OCI-LY7 (cell line): ENCODE results near the gene PRLHR.

Source experiments
- CTCF ChIP-seq: fragments of 200-600 bp; sonication (generic); conservative IDR thresholded peaks from 2 replicates; pipeline ENCODE4 v1.5.1; 2014; ENCODE audit warnings: mild to moderate bottlenecking, antibody characterized with exemption, low read length, moderate library complexity, mixed read lengths
- EZH2phosphoT487 ChIP-seq: fragments of 200-600 bp; sonication (generic); IDR thresholded peaks from 2 replicates; pipeline ENCODE4 v1.6.1; 2018; ENCODE audit warnings: low read depth, borderline replicate concordance, mild to moderate bottlenecking, mixed run types, antibody characterized with exemption, low read length, moderate library complexity, mixed read lengths

- TF ChIP-seq CTCF = no peak
- TF ChIP-seq EZH2phosphoT487 = no peak
Observed at GRCh38 chr10:118541718-118542117, 53.7 kb downstream of the PRLHR start.
